ENCODE data around the gene NUBP2. TPM values are rescaled to one million over a fixed set of nuclear protein-coding genes. Genes with fewer than 3 reads are reported as not detected.
A peak's percentile ranks its signal among the peaks of the same experiment; 100 is the strongest.

Gene NUBP2
- total and polyA plus RNA-seq, 2 experiments from 2014 or later = 79.4 to 175 TPM

DNA sequence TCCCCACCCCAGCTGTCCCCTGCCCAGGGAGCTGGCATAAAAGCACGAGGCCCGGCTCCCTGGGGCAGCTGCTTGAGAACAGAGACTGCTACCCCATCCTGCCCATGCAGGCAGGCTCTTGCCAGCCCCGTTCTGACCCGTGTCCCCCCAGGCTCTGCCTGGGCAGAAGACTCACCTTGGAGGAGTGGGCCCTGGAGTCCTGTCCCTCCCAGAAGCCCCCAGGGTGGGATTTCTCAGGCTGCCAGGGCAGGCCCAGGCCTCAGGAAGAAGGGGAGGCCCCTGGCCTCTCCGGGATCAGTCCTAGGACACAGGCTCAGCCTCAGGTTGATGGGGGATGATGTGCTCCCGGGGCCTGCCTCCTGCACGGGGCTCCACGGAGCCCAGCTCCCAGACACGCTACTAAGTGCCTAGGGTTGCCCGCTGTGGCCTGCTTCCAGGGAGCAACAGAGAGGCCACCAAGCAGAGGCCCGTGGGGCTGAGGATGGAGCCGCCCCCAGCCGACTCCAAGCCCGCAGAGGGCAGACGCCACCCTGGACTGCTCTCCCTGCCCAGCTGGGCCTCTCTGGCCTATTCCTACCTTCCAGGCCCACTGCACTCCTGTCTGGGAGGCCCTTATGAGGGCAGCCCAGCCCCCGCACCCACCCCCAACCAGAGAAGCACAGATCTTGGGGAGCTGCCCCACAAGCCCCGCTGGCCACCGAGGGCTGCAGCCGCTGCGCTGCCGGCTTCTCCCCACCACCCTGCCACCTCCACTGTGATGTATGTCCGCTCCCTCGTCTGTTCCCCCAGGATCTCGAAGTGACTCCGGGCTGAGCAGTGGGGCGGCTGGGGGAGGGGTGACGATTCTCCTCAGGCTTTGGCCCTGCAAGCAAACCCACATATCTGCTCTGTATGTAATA is 13.1 kb upstream of the NUBP2 start:
- peaks cover 27% of the 10 kb centered on the region for H3K27me3 Mint-ChIP-seq (ENCODE audit: insufficient read depth, low read depth, poor library complexity)
- Histone ChIP-seq H3K36me3 (ENCODE audit: insufficient read depth) (no peaks in the 10 kb centered on the region), H3K4me2 (peak overlapping the region; percentile 96), H3K79me2 (replicated peaks; ENCODE audit: insufficient read depth) (peaks cover 10% of the 10 kb centered on the region), H2AFZ (no peak overlapping the region), H3K27me3 (ENCODE audit: insufficient read depth) (no peaks in the 10 kb centered on the region), H4K20me1 (replicated peaks; ENCODE audit: insufficient read depth) (no peaks in the 10 kb centered on the region; the same call in 1 of the 2 replicates), H3K4me1 (ENCODE audit: insufficient read depth) (peaks cover 4% of the 10 kb centered on the region), H3K9me2 (ENCODE audit: insufficient read depth) (no peaks in the 10 kb centered on the region), H3K4me3 (peak overlapping the region; percentile 97), H3F3A (replicated peaks; ENCODE audit: low read depth) (peaks cover 14% of the 10 kb centered on the region; the same call in 1 of the 2 replicates), H3K27ac (ENCODE audit: low read depth) (no peak overlapping the region)
- peak overlapping the region; percentile 99 for H3K4me3 Mint-ChIP-seq
- no peak for TF ChIP-seq NANOG (IDR thresholded peaks at IDR 0.05; ENCODE audit: borderline replicate concordance)
- TF ChIP-seq POLR2AphosphoS5 (IDR thresholded peaks at IDR 0.05; ENCODE audit: low read depth) = peak; percentile 22
- TF ChIP-seq, protein P1, sequence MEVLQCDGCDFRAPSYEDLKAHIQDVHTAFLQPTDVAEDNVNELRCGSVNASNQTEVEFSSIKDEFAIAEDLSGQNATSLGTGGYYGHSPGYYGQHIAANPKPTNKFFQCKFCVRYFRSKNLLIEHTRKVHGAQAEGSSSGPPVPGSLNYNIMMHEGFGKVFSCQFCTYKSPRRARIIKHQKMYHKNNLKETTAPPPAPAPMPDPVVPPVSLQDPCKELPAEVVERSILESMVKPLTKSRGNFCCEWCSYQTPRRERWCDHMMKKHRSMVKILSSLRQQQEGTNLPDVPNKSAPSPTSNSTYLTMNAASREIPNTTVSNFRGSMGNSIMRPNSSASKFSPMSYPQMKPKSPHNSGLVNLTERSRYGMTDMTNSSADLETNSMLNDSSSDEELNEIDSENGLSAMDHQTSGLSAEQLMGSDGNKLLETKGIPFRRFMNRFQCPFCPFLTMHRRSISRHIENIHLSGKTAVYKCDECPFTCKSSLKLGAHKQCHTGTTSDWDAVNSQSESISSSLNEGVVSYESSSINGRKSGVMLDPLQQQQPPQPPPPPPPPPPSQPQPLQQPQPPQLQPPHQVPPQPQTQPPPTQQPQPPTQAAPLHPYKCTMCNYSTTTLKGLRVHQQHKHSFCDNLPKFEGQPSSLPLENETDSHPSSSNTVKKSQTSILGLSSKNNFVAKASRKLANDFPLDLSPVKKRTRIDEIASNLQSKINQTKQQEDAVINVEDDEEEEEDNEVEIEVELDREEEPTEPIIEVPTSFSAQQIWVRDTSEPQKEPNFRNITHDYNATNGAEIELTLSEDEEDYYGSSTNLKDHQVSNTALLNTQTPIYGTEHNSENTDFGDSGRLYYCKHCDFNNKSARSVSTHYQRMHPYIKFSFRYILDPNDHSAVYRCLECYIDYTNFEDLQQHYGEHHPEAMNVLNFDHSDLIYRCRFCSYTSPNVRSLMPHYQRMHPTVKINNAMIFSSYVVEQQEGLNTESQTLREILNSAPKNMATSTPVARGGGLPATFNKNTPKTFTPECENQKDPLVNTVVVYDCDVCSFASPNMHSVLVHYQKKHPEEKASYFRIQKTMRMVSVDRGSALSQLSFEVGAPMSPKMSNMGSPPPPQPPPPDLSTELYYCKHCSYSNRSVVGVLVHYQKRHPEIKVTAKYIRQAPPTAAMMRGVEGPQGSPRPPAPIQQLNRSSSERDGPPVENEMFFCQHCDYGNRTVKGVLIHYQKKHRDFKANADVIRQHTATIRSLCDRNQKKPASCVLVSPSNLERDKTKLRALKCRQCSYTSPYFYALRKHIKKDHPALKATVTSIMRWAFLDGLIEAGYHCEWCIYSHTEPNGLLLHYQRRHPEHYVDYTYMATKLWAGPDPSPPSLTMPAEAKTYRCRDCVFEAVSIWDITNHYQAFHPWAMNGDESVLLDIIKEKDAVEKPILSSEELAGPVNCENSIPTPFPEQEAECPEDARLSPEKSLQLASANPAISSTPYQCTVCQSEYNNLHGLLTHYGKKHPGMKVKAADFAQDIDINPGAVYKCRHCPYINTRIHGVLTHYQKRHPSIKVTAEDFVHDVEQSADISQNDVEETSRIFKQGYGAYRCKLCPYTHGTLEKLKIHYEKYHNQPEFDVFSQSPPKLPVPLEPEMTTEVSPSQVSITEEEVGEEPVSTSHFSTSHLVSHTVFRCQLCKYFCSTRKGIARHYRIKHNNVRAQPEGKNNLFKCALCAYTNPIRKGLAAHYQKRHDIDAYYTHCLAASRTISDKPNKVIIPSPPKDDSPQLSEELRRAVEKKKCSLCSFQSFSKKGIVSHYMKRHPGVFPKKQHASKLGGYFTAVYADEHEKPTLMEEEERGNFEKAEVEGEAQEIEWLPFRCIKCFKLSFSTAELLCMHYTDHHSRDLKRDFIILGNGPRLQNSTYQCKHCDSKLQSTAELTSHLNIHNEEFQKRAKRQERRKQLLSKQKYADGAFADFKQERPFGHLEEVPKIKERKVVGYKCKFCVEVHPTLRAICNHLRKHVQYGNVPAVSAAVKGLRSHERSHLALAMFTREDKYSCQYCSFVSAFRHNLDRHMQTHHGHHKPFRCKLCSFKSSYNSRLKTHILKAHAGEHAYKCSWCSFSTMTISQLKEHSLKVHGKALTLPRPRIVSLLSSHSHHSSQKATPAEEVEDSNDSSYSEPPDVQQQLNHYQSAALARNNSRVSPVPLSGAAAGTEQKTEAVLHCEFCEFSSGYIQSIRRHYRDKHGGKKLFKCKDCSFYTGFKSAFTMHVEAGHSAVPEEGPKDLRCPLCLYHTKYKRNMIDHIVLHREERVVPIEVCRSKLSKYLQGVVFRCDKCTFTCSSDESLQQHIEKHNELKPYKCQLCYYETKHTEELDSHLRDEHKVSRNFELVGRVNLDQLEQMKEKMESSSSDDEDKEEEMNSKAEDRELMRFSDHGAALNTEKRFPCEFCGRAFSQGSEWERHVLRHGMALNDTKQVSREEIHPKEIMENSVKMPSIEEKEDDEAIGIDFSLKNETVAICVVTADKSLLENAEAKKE (CRISPR knock-in tag; IDR thresholded peaks at IDR 0.05) = no peak
- peaks cover 8% of the 10 kb centered on the region for H3K4me1 Mint-ChIP-seq
- H3K36me3 Mint-ChIP-seq (ENCODE audit: low read depth) = peaks cover 23% of the 10 kb centered on the region
- ATAC-seq (no peak), DNase-seq (ENCODE audit: low spot score) (no peak)
- peak overlapping the region; percentile 47; the same call in 1 of the 2 replicates for H3K27ac Mint-ChIP-seq
- H3K9me3 Mint-ChIP-seq = peaks cover 4% of the 10 kb centered on the region; the same call in 1 of the 3 replicates
